Upper lobe of left lung (tissue), 6 donors: ENCODE data around the gene HACD3. TPM values are rescaled to one million over a fixed set of nuclear protein-coding genes. Genes with fewer than 3 reads are reported as not detected.

Experiments
- ATAC-seq, 2 donors: fragments of 200-7000 bp; cut with Tn5 transposase; one replicate each; pipeline ENCODE4 v1.9.1; 2022; ENCODE audit warnings: mild to moderate bottlenecking in 2 of 2, moderate library complexity in 2 of 2; ENCODE audit not compliant: low FRiP score in 2 of 2
- DNase-seq, 2 donors: peaks; one replicate each; pipeline ENCODE4 v3.0.0-alpha.2; 2019 to 2020
- H3K27ac ChIP-seq, 4 donors: fragments of 200-600 bp; sonication (generic); one replicate each; pipeline ENCODE4 v1.5.1; 2016 to 2019
- H3K27me3 ChIP-seq, 4 donors: fragments of 200-600 bp; sonication (generic); one replicate each; pipeline ENCODE4 v1.5.1; 2017 to 2019
- H3K36me3 ChIP-seq, 4 donors: fragments of 200-600 bp; sonication (generic); one replicate each; pipeline ENCODE4 v1.5.1; 2016 to 2019
- H3K4me1 ChIP-seq, 4 donors: fragments of 200-600 bp; sonication (generic); one replicate each; pipeline ENCODE4 v1.5.1; 2018 to 2019
- H3K4me3 ChIP-seq, 4 donors: fragments of 200-600 bp; sonication (generic); one replicate each; pipeline ENCODE4 v1.5.1; 2017 to 2019; ENCODE audit warnings: mild to moderate bottlenecking in 2 of 4, moderate library complexity in 1 of 4
- H3K9me3 ChIP-seq, 4 donors: fragments of 200-600 bp; sonication (generic); one replicate each; pipeline ENCODE4 v1.5.1; 2018 to 2019
- EP300 ChIP-seq, 4 donors: sonication (generic); formaldehyde crosslinking; IDR thresholded peaks; one replicate each; pipeline ENCODE4 v1.5.1; 2017; ENCODE audit warnings: antibody characterized with exemption in 4 of 4, control low read depth in 2 of 4
- POLR2A ChIP-seq, 4 donors: fragments of 450-650 bp; IDR thresholded peaks; one replicate each; pipeline ENCODE4 v1.5.1; 2016 to 2017; ENCODE audit warnings: antibody characterized with exemption in 4 of 4, mild to moderate bottlenecking in 2 of 4
- POLR2AphosphoS5 ChIP-seq, 2 donors: sonication (generic); formaldehyde crosslinking; IDR thresholded peaks; one replicate each; pipeline ENCODE4 v1.5.1; 2017; ENCODE audit warnings: antibody characterized with exemption in 2 of 2
- WGBS, 2 donors: methylation state at CpG; one replicate each; pipeline ENCODE4 v1.1.5; 2017 to 2018; 5-methylcytosine and 5-hydroxymethylcytosine counted together
- total RNA-seq, 6 donors: library from RNA; depleted of rRNA in 4 of 6; stranded (reverse); fragments of >200 nt in 4 of 6; gene quantifications; one replicate each; pipeline versions ENCODE4 v1.1.0 to v1.2.1, GENCODE V29; 2016 to 2021
- TF ChIP-seq, protein P1 (sequence below), 6 experiments: fragments of 450-650 bp in 4 of 6; fragments of 200-600 bp in 2 of 6; sonication (generic) in 2 of 6; IDR thresholded peaks; one replicate each; pipeline ENCODE4 v1.5.1; 2016 to 2019; ENCODE audit warnings: antibody characterized with exemption in 6 of 6
- donor health status: DM: no; HTN: no; CAD: no; lungs with moderate emphysema.
- donor health status: DM: no; HTN: yes; CAD: no; lungs with severe emphysema.

HACD3 gene
- total RNA-seq, 6 donors from 2014 or later = 14.7 to 65.7 (median 42.6) TPM

DNA sequence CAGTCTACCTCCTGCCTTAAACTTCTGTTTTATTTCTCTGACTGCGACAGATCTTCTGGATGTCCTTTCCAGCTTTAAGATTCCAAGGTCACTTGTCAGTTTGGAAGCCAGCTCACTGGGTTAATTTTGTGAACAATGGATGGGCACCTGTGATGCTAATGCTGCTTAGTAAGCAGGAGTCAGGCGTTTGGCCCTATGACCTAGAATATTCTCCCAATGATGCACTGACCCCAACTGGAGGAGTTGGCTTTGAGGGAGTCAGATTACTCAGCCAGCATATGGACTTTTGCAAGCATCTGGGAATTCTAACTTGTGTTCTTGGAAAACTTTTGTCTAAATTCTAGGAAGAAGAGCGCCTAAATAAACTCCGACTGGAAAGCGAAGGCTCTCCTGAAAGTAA, 28.1 kb downstream of the HACD3 start:
- Histone ChIP-seq H3K9me3 (no peaks in the 10 kb centered on the region), H3K4me3 (no peak overlapping the region), H3K27me3 (no peaks in the 10 kb centered on the region), H3K27ac (no peak overlapping the region), H3K4me1 (no peaks in the 10 kb centered on the region), H3K36me3 (peaks cover 2 to 59% (median 26%) of the 10 kb centered on the region in 4 donors)
- ATAC-seq (no peak), DNase-seq (no peak)
- TF ChIP-seq, protein P1, sequence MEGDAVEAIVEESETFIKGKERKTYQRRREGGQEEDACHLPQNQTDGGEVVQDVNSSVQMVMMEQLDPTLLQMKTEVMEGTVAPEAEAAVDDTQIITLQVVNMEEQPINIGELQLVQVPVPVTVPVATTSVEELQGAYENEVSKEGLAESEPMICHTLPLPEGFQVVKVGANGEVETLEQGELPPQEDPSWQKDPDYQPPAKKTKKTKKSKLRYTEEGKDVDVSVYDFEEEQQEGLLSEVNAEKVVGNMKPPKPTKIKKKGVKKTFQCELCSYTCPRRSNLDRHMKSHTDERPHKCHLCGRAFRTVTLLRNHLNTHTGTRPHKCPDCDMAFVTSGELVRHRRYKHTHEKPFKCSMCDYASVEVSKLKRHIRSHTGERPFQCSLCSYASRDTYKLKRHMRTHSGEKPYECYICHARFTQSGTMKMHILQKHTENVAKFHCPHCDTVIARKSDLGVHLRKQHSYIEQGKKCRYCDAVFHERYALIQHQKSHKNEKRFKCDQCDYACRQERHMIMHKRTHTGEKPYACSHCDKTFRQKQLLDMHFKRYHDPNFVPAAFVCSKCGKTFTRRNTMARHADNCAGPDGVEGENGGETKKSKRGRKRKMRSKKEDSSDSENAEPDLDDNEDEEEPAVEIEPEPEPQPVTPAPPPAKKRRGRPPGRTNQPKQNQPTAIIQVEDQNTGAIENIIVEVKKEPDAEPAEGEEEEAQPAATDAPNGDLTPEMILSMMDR (IDR thresholded peaks at IDR 0.05) = no peak
- TF ChIP-seq POLR2A (IDR thresholded peaks at IDR 0.05) (no peak), POLR2AphosphoS5 (IDR thresholded peaks at IDR 0.05) (no peak), EP300 (IDR thresholded peaks at IDR 0.05) (no peak)
- 91 to 96% methylated on average over 5 of the region's 5 CpGs for WGBS, 2 donors

DNA sequence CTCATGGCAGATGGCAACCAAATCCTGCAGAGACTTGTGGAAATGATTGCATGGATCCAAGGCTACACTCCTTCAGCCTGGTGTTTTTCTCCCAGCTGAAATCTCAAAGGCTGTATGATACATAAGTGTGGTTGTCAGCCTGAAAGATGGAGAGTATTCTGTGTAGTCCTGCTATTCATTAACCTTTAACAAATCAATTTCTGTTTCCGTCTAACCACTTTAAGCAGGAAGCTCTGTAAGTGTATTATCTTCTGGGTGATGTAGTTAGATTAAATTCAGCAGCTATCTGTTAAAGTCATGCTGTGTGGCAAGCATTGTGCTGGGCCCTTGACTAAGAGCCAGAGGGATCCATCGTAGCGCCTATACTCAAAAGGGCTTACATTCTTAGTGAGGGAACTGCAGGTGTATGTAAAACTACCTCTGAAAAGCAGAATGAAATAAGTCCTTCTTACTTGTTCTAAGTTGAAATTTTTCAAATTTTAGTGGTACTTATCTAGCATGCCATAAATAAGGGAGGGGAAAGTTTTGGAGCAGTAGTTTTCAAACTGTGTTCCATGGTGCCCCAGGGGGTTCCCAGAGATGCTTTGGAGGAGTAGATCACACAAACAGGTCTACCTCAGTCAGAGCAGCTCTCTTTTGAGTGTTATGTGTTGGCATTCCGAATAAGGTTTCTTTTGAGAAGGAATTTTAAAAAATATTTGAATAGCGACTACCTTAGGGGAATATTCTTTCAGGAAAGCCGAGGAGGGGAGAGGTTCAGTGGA, 28.9 kb downstream of the HACD3 start:
- Histone ChIP-seq H3K4me3 (no peak overlapping the region), H3K4me1 (no peaks in the 10 kb centered on the region), H3K27ac (no peak overlapping the region), H3K9me3 (no peaks in the 10 kb centered on the region), H3K27me3 (no peaks in the 10 kb centered on the region), H3K36me3 (peaks cover 2 to 65% (median 29%) of the 10 kb centered on the region in 4 donors)
- 92 to 93% methylated on average over 6 of the region's 6 CpGs for WGBS, 2 donors
- DNase-seq (no peak), ATAC-seq (no peak)
- TF ChIP-seq EP300 (IDR thresholded peaks at IDR 0.05) (no peak), POLR2AphosphoS5 (IDR thresholded peaks at IDR 0.05) (no peak), POLR2A (IDR thresholded peaks at IDR 0.05) (no peak)
- TF ChIP-seq, protein P1 (IDR thresholded peaks at IDR 0.05) = no peak

DNA sequence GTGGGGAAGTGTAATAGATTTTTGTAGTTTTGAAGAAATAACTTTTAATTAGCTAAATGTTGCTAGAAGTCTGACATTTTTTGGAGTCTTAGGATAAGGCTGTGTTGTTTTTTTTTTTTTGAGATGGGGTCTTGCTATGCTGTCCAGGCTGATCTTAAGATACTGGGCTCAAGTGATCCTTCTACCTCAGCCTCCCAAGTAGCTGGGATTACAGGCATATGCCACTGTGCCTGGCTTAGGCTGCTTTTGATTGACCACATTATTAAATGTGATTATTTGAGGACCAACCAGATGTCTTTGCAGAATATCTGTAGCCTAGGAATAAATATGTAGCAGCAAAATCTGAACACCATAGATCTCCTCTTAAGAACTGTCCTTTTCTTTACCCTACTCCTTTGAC, 29.7 kb downstream of the HACD3 start:
- no peaks in the 10 kb centered on the region for H3K4me1 ChIP-seq
- no peak for ATAC-seq
- H3K4me3 ChIP-seq = no peak overlapping the region
- TF ChIP-seq POLR2AphosphoS5 (IDR thresholded peaks at IDR 0.05) = no peak
- no peak for TF ChIP-seq POLR2A (IDR thresholded peaks at IDR 0.05)
- no peak for TF ChIP-seq EP300 (IDR thresholded peaks at IDR 0.05)
- TF ChIP-seq, protein P1 (IDR thresholded peaks at IDR 0.05) = no peak
- no peaks in the 10 kb centered on the region for H3K27me3 ChIP-seq
- no peaks in the 10 kb centered on the region for H3K9me3 ChIP-seq
- no peak overlapping the region for H3K27ac ChIP-seq
- peaks cover 2 to 70% (median 32%) of the 10 kb centered on the region in 4 donors for H3K36me3 ChIP-seq
- DNase-seq = no peak

DNA sequence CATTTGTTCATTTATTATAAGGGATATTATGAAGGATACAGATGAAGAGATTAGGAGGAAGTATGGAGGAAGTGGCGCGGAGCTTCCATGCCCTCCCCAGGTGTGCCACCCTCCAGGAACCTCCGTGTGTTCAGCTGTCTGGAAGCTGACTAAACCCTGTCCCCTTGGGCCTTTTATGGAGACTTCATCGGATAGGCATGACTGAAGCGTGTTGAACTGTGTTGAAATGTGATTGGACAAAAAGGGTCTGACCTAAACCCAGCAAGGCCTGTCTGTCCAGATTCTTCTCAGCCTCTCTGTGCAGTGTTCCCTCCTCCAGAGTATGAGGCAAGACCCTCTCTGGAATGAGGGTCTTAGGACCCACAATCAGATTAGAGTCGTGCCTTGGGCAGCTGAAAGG, 31.7 kb downstream of the HACD3 start:
- WGBS, 2 donors = 83 to 92% methylated on average over 6 of the region's 6 CpGs

More for the DNA sequence above, 31.7 kb downstream of the HACD3 start:
- Histone ChIP-seq H3K27ac (no peak overlapping the region), H3K36me3 (peaks cover 6 to 67% (median 35%) of the 10 kb centered on the region in 4 donors), H3K9me3 (no peaks in the 10 kb centered on the region), H3K4me1 (no peaks in the 10 kb centered on the region), H3K27me3 (no peaks in the 10 kb centered on the region), H3K4me3 (no peak overlapping the region)
- DNase-seq (no peak), ATAC-seq (no peak)
- TF ChIP-seq, protein P1 (IDR thresholded peaks at IDR 0.05) = no peak
- no peak for TF ChIP-seq POLR2A (IDR thresholded peaks at IDR 0.05)
- TF ChIP-seq EP300 (IDR thresholded peaks at IDR 0.05) = no peak
- TF ChIP-seq POLR2AphosphoS5 (IDR thresholded peaks at IDR 0.05) = no peak
